HepG2 (cell line): ENCODE data around the gene TMEM156. TPM values are rescaled to one million over a fixed set of nuclear protein-coding genes. Genes with fewer than 3 reads are reported as not detected.
A peak's percentile ranks its signal among the peaks of the same experiment; 100 is the strongest.

Experiments
- ATF2 ChIP-seq: sonication (generic); formaldehyde crosslinking; IDR thresholded peaks from 2 replicates; pipeline ENCODE4 v1.4.0; 2020; ENCODE audit warnings: missing genetic modification reagents
- ATF7 ChIP-seq, 2 experiments: fragments of 450-650 bp in 1 of 2; sonication (generic) in 1 of 2; formaldehyde crosslinking in 1 of 2; IDR thresholded peaks; 2 replicates each; pipeline versions ENCODE4 v1.4.0 to v1.6.1; 2016 to 2020; ENCODE audit warnings: antibody characterized with exemption in 1 of 2, mild to moderate bottlenecking in 1 of 2, missing genetic modification reagents in 1 of 2
- BCL6 ChIP-seq: IDR thresholded peaks from 2 replicates; pipeline ENCODE4 v1.6.1; 2016; ENCODE audit warnings: missing genetic modification reagents, missing compliant biosample characterization
- FOXJ3 ChIP-seq: sonication (generic); formaldehyde crosslinking; IDR thresholded peaks from 2 replicates; pipeline ENCODE4 v1.4.0; 2020; ENCODE audit warnings: missing genetic modification reagents, mild to moderate bottlenecking, borderline replicate concordance
- NCOR1 ChIP-seq: fragments of 200-600 bp; sonication (generic); IDR thresholded peaks from 2 replicates; pipeline ENCODE4 v1.7.0; 2017; ENCODE audit warnings: antibody characterized with exemption, low read length, borderline replicate concordance
- NFE2L2 ChIP-seq: fragments of 150-350 bp; IDR thresholded peaks from 2 replicates; pipeline ENCODE4 v1.6.1; 2014; ENCODE audit warnings: low read length
- RCOR2 ChIP-seq: IDR thresholded peaks from 2 replicates; pipeline ENCODE4 v1.6.1; 2016; ENCODE audit warnings: missing biosample characterization, missing genetic modification reagents
- SALL1 ChIP-seq: sonication (generic); formaldehyde crosslinking; IDR thresholded peaks from 2 replicates; pipeline ENCODE4 v1.8.0; 2022; ENCODE audit warnings: mild to moderate bottlenecking, missing genetic modification reagents
- TBX3 ChIP-seq: fragments of 450-650 bp; IDR thresholded peaks from 2 replicates; pipeline ENCODE4 v1.6.1; 2017; ENCODE audit warnings: antibody characterized with exemption, mild to moderate bottlenecking, inconsistent platforms, borderline replicate concordance
- ZBTB37 ChIP-seq: sonication (generic); formaldehyde crosslinking; IDR thresholded peaks from 2 replicates; pipeline ENCODE4 v1.4.0; 2020; ENCODE audit warnings: mild to moderate bottlenecking, missing genetic modification reagents
- ZBTB7A ChIP-seq: sonication (generic); formaldehyde crosslinking; IDR thresholded peaks from 2 replicates; pipeline ENCODE4 v1.8.0; 2022; ENCODE audit warnings: mild to moderate bottlenecking, missing genetic modification reagents
- ZHX1 ChIP-seq: sonication (generic); formaldehyde crosslinking; IDR thresholded peaks from 2 replicates; pipeline ENCODE4 v1.8.1; 2022; ENCODE audit warnings: low read depth, mild to moderate bottlenecking, missing genetic modification reagents
- ZNF883 ChIP-seq: sonication (generic); formaldehyde crosslinking; IDR thresholded peaks from 2 replicates; pipeline ENCODE4 v1.5.1; 2020; ENCODE audit warnings: mild to moderate bottlenecking, missing genetic modification reagents; ENCODE audit errors: not compliant biosample characterization
- ZSCAN9 ChIP-seq: IDR thresholded peaks from 2 replicates; pipeline ENCODE4 v1.6.1; 2016; ENCODE audit warnings: borderline replicate concordance
- polyA plus RNA-seq, 8 experiments: library from polyadenylated mRNA; depleted of rRNA in 3 of 8; stranded (reverse) in 7 of 8; unstranded in 1 of 8; fragments of >200 nt; fragmentation: Illumina TruSeq in 4 of 8; extraction: Trizol in 4 of 8; gene quantifications; 2 replicates each; pipeline versions ENCODE4 v1.2.1 to v1.2.3, GENCODE V29; 2011 to 2016; ENCODE audit warnings: low read depth in 4 of 8, missing spikeins in 1 of 8, mixed read lengths in 1 of 8; ENCODE audit not compliant: insufficient read depth in 1 of 8
- total RNA-seq, 5 experiments: library from RNA; depleted of rRNA; stranded (reverse); fragments of >200 nt; fragmentation: Illumina TruSeq; extraction: Trizol; gene quantifications; 2 replicates each; pipeline ENCODE4 v1.2.3, GENCODE V29; 2016; ENCODE audit warnings: low read depth in 1 of 5
- TF ChIP-seq, protein P1 (sequence below): sonication (generic); formaldehyde crosslinking; IDR thresholded peaks from 2 replicates; pipeline ENCODE4 v1.4.0; 2020; ENCODE audit warnings: mild to moderate bottlenecking, missing genetic modification reagents
- TF ChIP-seq, protein P2 (sequence below): sonication (generic); formaldehyde crosslinking; conservative IDR thresholded peaks from 2 replicates; pipeline ENCODE4 v1.4.0; 2020; ENCODE audit warnings: mild to moderate bottlenecking, missing genetic modification reagents, moderate library complexity

Gene TMEM156
- total and polyA plus RNA-seq, 2 of the 13 experiments (the other 11 are each of a cell fraction or from before 2014, with no cell fraction given): 1.6 TPM; not detected in 1

DNA sequence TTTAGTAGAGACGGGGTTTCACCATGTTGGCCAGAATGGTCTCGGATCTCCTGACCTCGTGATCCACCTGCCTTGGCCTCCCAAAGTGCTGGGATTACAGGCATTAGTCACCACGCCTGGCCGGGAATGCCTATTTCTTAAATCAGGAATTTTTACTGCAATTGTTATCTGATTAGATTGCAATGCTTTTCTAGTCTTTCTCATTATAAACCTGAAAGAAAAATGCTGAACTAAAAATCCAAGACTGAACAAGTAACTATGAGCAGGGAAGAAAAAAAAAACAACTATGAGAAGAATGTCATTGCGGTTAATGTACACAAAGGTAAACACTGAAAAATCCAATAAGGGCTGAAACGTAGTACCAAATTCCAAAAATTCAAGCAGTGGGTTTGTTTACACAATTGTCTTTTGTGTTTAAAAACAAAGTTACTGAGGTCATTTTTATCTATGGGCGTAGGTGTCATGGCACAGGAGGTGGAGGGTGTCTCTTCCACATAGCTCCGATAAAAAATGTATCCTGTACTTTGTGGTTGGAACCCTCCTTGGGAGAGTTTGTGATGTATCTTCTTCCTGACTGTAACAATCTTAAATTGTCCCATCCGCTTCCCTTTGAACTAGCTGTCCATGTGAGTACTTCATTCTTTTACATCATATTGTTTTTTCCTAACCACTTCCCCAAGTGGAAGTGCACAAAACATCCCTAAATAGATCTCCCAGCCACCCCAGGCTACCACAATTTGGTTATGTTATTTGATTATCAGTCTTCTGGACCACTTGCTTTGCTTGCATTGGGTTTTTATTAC, 11.1 kb upstream of the TMEM156 start (continued):
- TF ChIP-seq ZHX1 (no peak), FOXJ3 (peak; percentile 89; the same call in 1 of the 2 replicates), ZSCAN9 (CRISPR knock-in tag) (no peak; the same call in 1 of the 2 replicates), ZNF883 (CRISPR knock-in tag) (no peak), ATF2 (CRISPR knock-in tag) (0 out of 2 replicates have a peak, but pooled peaks have one; percentile 65), SALL1 (CRISPR knock-in tag) (peak; percentile 11), ATF7 (IDR thresholded peaks at IDR 0.05) (peak; percentile 48), ATF7 (CRISPR knock-in tag; IDR thresholded peaks at IDR 0.05) (no peak), RCOR2 (peak; percentile 77), NCOR1 (peak; percentile 49; the same call in 1 of the 2 replicates), BCL6 (CRISPR knock-in tag) (peak; percentile 64), ZBTB7A (CRISPR knock-in tag) (no peak), NFE2L2 (no peak), TBX3 (peak; percentile 62; the same call in 1 of the 2 replicates), ZBTB37 (CRISPR knock-in tag) (0 out of 2 replicates have a peak, but pooled peaks have one; percentile 17)
- TF ChIP-seq, protein P1, sequence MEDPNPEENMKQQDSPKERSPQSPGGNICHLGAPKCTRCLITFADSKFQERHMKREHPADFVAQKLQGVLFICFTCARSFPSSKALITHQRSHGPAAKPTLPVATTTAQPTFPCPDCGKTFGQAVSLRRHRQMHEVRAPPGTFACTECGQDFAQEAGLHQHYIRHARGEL (CRISPR knock-in tag): no peak
- TF ChIP-seq, protein P2, sequence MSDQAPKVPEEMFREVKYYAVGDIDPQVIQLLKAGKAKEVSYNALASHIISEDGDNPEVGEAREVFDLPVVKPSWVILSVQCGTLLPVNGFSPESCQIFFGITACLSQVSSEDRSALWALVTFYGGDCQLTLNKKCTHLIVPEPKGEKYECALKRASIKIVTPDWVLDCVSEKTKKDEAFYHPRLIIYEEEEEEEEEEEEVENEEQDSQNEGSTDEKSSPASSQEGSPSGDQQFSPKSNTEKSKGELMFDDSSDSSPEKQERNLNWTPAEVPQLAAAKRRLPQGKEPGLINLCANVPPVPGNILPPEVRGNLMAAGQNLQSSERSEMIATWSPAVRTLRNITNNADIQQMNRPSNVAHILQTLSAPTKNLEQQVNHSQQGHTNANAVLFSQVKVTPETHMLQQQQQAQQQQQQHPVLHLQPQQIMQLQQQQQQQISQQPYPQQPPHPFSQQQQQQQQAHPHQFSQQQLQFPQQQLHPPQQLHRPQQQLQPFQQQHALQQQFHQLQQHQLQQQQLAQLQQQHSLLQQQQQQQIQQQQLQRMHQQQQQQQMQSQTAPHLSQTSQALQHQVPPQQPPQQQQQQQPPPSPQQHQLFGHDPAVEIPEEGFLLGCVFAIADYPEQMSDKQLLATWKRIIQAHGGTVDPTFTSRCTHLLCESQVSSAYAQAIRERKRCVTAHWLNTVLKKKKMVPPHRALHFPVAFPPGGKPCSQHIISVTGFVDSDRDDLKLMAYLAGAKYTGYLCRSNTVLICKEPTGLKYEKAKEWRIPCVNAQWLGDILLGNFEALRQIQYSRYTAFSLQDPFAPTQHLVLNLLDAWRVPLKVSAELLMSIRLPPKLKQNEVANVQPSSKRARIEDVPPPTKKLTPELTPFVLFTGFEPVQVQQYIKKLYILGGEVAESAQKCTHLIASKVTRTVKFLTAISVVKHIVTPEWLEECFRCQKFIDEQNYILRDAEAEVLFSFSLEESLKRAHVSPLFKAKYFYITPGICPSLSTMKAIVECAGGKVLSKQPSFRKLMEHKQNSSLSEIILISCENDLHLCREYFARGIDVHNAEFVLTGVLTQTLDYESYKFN (CRISPR knock-in tag): peak; percentile 95
